Stimulated activated naive CD4-positive, alpha-beta T cell treated with Interleukin-2 at 50 U/mL for 16 hours (primary cell): ENCODE results near the gene RP2.

Source experiments
- DNase-seq: peaks from one replicate; lab custom pipeline; 2025; lab: John Stamatoyannopoulos, UW

RP2 gene

GRCh38 chrX:46836701-46837557 lies at the start of gene RP2:
RP2 (plus strand) TSS chrX:46837043; CDS start chrX:46837101, 58 bp downstream.
- peak; percentile 86 for DNase-seq

- DNase-seq = no peak
These were observed 47.9 kb upstream of the RP2 start for GRCh38 chrX:46788902-46789301.

- no peak for DNase-seq
These were observed 44.7 kb upstream of the RP2 start for GRCh38 chrX:46791927-46792809.

GRCh38 chrX:46792810-46793188 lies 44.0 kb upstream of the RP2 start:
- DNase-seq = no peak

- DNase-seq = no peak
These were observed 43.3 kb upstream of the RP2 start for GRCh38 chrX:46793386-46794143.

GRCh38 chrX:46796574-46797191 lies 40.2 kb upstream of the RP2 start:
- peak; percentile 64 for DNase-seq

GRCh38 chrX:46803140-46803539 lies 33.7 kb upstream of the RP2 start:
- DNase-seq = no peak

- DNase-seq = no peak
These were observed 31.6 kb upstream of the RP2 start for GRCh38 chrX:46805270-46805669.

- no peak for DNase-seq
These were observed 25.7 kb upstream of the RP2 start for GRCh38 chrX:46811121-46811520.

GRCh38 chrX:46812445-46812844 lies 24.4 kb upstream of the RP2 start:
- no peak for DNase-seq

- DNase-seq = no peak
These were observed 21.9 kb upstream of the RP2 start for GRCh38 chrX:46814966-46815365.

- DNase-seq = no peak
These were observed 17.7 kb upstream of the RP2 start for GRCh38 chrX:46819136-46819535.

GRCh38 chrX:46820391-46821100 lies 16.3 kb upstream of the RP2 start:
- no peak for DNase-seq

- no peak for DNase-seq
These were observed 13.4 kb upstream of the RP2 start for GRCh38 chrX:46823481-46823880.

- DNase-seq = no peak
These were observed 5.0 kb upstream of the RP2 start for GRCh38 chrX:46831765-46832327.

- DNase-seq = no peak
These were observed 979 bp downstream of the RP2 start for GRCh38 chrX:46837558-46838485.

- no peak for DNase-seq
These were observed 1.6 kb downstream of the RP2 start for GRCh38 chrX:46838486-46838870.

- no peak for DNase-seq
These were observed 2.2 kb downstream of the RP2 start for GRCh38 chrX:46838974-46839480.

GRCh38 chrX:46840946-46841345 lies 4.1 kb downstream of the RP2 start:
- no peak for DNase-seq

GRCh38 chrX:46841346-46841745 lies 4.5 kb downstream of the RP2 start:
- no peak for DNase-seq
